ENCODE results near the gene MAGI2. TPM values are rescaled to one million over a fixed set of nuclear protein-coding genes. Genes with fewer than 3 reads are reported as not detected.

Gene MAGI2
- total and polyA plus RNA-seq, 2 experiments from 2014 or later: 3.5 to 4.1 TPM

DNA sequence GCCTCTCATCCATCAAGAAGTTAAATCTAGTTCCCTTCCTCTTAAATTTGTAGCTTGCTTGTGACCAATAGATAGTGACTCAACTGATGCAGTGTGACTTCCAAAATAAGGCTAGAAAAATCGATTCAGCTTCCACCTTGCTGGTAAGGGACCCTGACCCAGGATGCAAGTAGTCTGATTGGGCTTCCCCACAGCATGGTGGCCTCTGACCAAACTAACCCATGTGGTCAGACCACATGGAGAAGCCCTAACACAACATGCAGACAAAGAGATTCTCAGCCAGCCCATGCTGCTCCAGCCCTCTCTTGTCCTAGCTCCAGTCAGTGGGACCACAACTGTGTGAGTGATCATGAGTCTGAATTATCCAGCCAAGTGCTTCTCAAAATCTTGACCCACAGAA is 710.8 kb downstream of the MAGI2 start:
- Histone ChIP-seq H2AFZ (no peak overlapping the region), H3K27ac (no peak overlapping the region), H3K36me3 (ENCODE audit: low read depth) (no peaks in the 10 kb centered on the region), H3K79me2 (ENCODE audit: insufficient read depth) (no peaks in the 10 kb centered on the region), H3K4me3 (no peak overlapping the region), H3K9ac (no peak overlapping the region), H3K9me2 (ENCODE audit: insufficient read depth) (no peaks in the 10 kb centered on the region), H3K9me3 (ENCODE audit: low read depth) (no peaks in the 10 kb centered on the region), H3K4me2 (ENCODE audit: unreplicated experiment) (no peak overlapping the region), H3K4me1 (ENCODE audit: insufficient read depth) (no peaks in the 10 kb centered on the region), H4K20me1 (ENCODE audit: insufficient read depth) (no peaks in the 10 kb centered on the region), H3F3A (ENCODE audit: insufficient read depth) (no peaks in the 10 kb centered on the region), H3K27me3 (replicated peaks; ENCODE audit: insufficient read depth) (no peaks in the 10 kb centered on the region)
- in situ Hi-C loops (cut with MboI): no loop called here
- DNase-seq: no peak
- TF ChIP-seq EZH2 (IDR thresholded peaks at IDR 0.05; ENCODE audit: insufficient read depth, poor library complexity, severe bottlenecking): no peak
- no peak for TF ChIP-seq EZH2phosphoT487 (IDR thresholded peaks at IDR 0.05; ENCODE audit: insufficient read depth, low read depth)
- 85 to 90% methylated on average over 1 of the region's 1 CpG for WGBS, 2 experiments (ENCODE audit: low coverage in 1 of 2, low lambda C conversion rate in 2 of 2, missing lambda C conversion rate in 2 of 2)

GRCh38 chr7:78736548-78736947 is 716.9 kb downstream of the MAGI2 start:
- Histone ChIP-seq H3K36me3 (ENCODE audit: low read depth) (no peaks in the 10 kb centered on the region), H3K79me2 (ENCODE audit: insufficient read depth) (no peaks in the 10 kb centered on the region), H3K4me1 (ENCODE audit: insufficient read depth) (no peaks in the 10 kb centered on the region), H3K9me2 (ENCODE audit: insufficient read depth) (no peaks in the 10 kb centered on the region), H4K20me1 (ENCODE audit: insufficient read depth) (no peaks in the 10 kb centered on the region), H3F3A (ENCODE audit: insufficient read depth) (no peaks in the 10 kb centered on the region), H3K9ac (no peak overlapping the region), H3K27ac (no peak overlapping the region), H3K9me3 (ENCODE audit: low read depth) (no peaks in the 10 kb centered on the region), H3K4me3 (no peak overlapping the region), H2AFZ (no peak overlapping the region), H3K4me2 (ENCODE audit: unreplicated experiment) (no peak overlapping the region), H3K27me3 (replicated peaks; ENCODE audit: insufficient read depth) (no peaks in the 10 kb centered on the region)
- DNase-seq: no peak
- 56 to 62% methylated on average over 1 of the region's 1 CpG for WGBS, 2 experiments (ENCODE audit: low coverage in 1 of 2, low lambda C conversion rate in 2 of 2, missing lambda C conversion rate in 2 of 2)
- in situ Hi-C loops (cut with MboI): no loop called here
- TF ChIP-seq EZH2 (IDR thresholded peaks at IDR 0.05; ENCODE audit: insufficient read depth, poor library complexity, severe bottlenecking) (no peak), EZH2phosphoT487 (IDR thresholded peaks at IDR 0.05; ENCODE audit: insufficient read depth, low read depth) (no peak)

- no peak for DNase-seq
- Histone ChIP-seq H3F3A (ENCODE audit: insufficient read depth) (no peaks in the 10 kb centered on the region), H3K27ac (no peak overlapping the region), H2AFZ (no peak overlapping the region), H3K27me3 (replicated peaks; ENCODE audit: insufficient read depth) (no peaks in the 10 kb centered on the region), H3K4me1 (ENCODE audit: insufficient read depth) (peaks cover 6% of the 10 kb centered on the region; the same call in 1 of the 2 replicates), H3K79me2 (ENCODE audit: insufficient read depth) (no peaks in the 10 kb centered on the region), H4K20me1 (ENCODE audit: insufficient read depth) (no peaks in the 10 kb centered on the region), H3K9ac (no peak overlapping the region), H3K4me2 (ENCODE audit: unreplicated experiment) (no peak overlapping the region), H3K4me3 (no peak overlapping the region), H3K9me3 (ENCODE audit: low read depth) (no peaks in the 10 kb centered on the region), H3K36me3 (ENCODE audit: low read depth) (no peaks in the 10 kb centered on the region), H3K9me2 (ENCODE audit: insufficient read depth) (no peaks in the 10 kb centered on the region)
- WGBS, 2 experiments (ENCODE audit: low coverage in 1 of 2, low lambda C conversion rate in 2 of 2, missing lambda C conversion rate in 2 of 2): 88 to 92% methylated on average over 6 of the region's 6 CpGs
- TF ChIP-seq EZH2phosphoT487 (IDR thresholded peaks at IDR 0.05; ENCODE audit: insufficient read depth, low read depth): no peak
- no peak for TF ChIP-seq EZH2 (IDR thresholded peaks at IDR 0.05; ENCODE audit: insufficient read depth, poor library complexity, severe bottlenecking)
- in situ Hi-C loops (cut with MboI): no loop called here
Measured at GRCh38 chr7:78734626-78735025, 718.8 kb downstream of the MAGI2 start.

GRCh38 chr7:78720066-78720465 is 733.4 kb downstream of the MAGI2 start:
- H3K36me3 ChIP-seq (ENCODE audit: low read depth): no peaks in the 10 kb centered on the region
- H3K27me3 ChIP-seq (replicated peaks; ENCODE audit: insufficient read depth): no peaks in the 10 kb centered on the region
- no peaks in the 10 kb centered on the region for H3K79me2 ChIP-seq (ENCODE audit: insufficient read depth)
- H2AFZ ChIP-seq: no peak overlapping the region
- H3K9ac ChIP-seq: no peak overlapping the region
- no peaks in the 10 kb centered on the region for H3F3A ChIP-seq (ENCODE audit: insufficient read depth)
- H3K9me2 ChIP-seq (ENCODE audit: insufficient read depth): no peaks in the 10 kb centered on the region
- in situ Hi-C loops (cut with MboI): no loop called here
- no peak for DNase-seq
- no peaks in the 10 kb centered on the region for H3K9me3 ChIP-seq (ENCODE audit: low read depth)
- H4K20me1 ChIP-seq (ENCODE audit: insufficient read depth): no peaks in the 10 kb centered on the region
- H3K27ac ChIP-seq: no peak overlapping the region
- no peaks in the 10 kb centered on the region for H3K4me1 ChIP-seq (ENCODE audit: insufficient read depth)
- H3K4me2 ChIP-seq (ENCODE audit: unreplicated experiment): no peak overlapping the region
- H3K4me3 ChIP-seq: no peak overlapping the region
- TF ChIP-seq EZH2phosphoT487 (IDR thresholded peaks at IDR 0.05; ENCODE audit: insufficient read depth, low read depth): no peak
- TF ChIP-seq EZH2 (IDR thresholded peaks at IDR 0.05; ENCODE audit: insufficient read depth, poor library complexity, severe bottlenecking): no peak

- Histone ChIP-seq H3K4me1 (ENCODE audit: insufficient read depth) (no peaks in the 10 kb centered on the region), H3K27ac (no peak overlapping the region), H3F3A (ENCODE audit: insufficient read depth) (no peaks in the 10 kb centered on the region), H3K9me3 (ENCODE audit: low read depth) (no peaks in the 10 kb centered on the region), H3K4me2 (ENCODE audit: unreplicated experiment) (no peak overlapping the region), H3K9ac (no peak overlapping the region), H3K4me3 (no peak overlapping the region), H2AFZ (no peak overlapping the region), H3K27me3 (replicated peaks; ENCODE audit: insufficient read depth) (no peaks in the 10 kb centered on the region), H3K9me2 (ENCODE audit: insufficient read depth) (no peaks in the 10 kb centered on the region), H4K20me1 (ENCODE audit: insufficient read depth) (no peaks in the 10 kb centered on the region), H3K79me2 (ENCODE audit: insufficient read depth) (no peaks in the 10 kb centered on the region), H3K36me3 (ENCODE audit: low read depth) (no peaks in the 10 kb centered on the region)
- WGBS, 2 experiments (ENCODE audit: low coverage in 1 of 2, low lambda C conversion rate in 2 of 2, missing lambda C conversion rate in 2 of 2): 98% methylated on average over 5 of the region's 5 CpGs
- DNase-seq: no peak
- in situ Hi-C loops (cut with MboI): no loop called here
- TF ChIP-seq EZH2 (IDR thresholded peaks at IDR 0.05; ENCODE audit: insufficient read depth, poor library complexity, severe bottlenecking) (no peak), EZH2phosphoT487 (IDR thresholded peaks at IDR 0.05; ENCODE audit: insufficient read depth, low read depth) (no peak)
Measured at GRCh38 chr7:78718212-78718611, 735.3 kb downstream of the MAGI2 start.
